Measurements from ENCODE around the gene TAOK1. TPM values are rescaled to one million over a fixed set of nuclear protein-coding genes. Genes with fewer than 3 reads are reported as not detected.

The TAOK1 gene
- total RNA-seq, 1 experiment from 2014 or later: 87.1 TPM

DNA sequence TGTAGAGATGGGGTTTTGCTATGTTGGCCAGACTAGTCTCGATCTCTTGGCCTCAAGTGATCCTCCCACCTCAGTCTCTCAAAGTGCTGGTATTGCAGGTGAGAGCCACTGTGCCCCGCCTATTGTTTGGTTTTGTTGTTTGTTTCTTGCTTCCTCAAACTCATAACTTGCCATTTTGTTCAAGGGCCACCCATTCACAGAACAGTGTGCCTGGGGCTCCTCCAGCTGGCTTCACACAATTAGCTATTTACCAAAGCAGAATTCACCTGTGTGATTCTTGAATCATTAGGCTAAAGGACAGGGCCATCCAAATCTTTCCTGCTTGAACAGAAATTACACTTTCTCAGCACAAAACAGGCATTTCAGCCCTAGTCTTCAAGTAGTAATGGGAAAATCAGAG, 169.5 kb downstream of the TAOK1 start:
- no peak for ATAC-seq
- ChIA-PET POLR2A (no interaction called here), CTCF (interaction anchor here (0.6 kb wide), 2 partner anchors 181 to 198 kb away, joined by 4 read pairs; no protein-coding TSS in a partner anchor)
- Mint-ChIP-seq H3K4me3 (no peak overlapping the region), H3K36me3 (no peaks in the 10 kb centered on the region), H3K9me3 (no peaks in the 10 kb centered on the region), H3K4me1 (0 out of 2 replicates have a peak, but pooled peaks cover 2% of the 10 kb centered on the region), H3K27me3 (ENCODE audit: low read depth) (peaks cover 15% of the 10 kb centered on the region), H3K27ac (no peak overlapping the region)
- no peak for TF ChIP-seq GRHL2 (CRISPR knock-in tag; IDR thresholded peaks at IDR 0.05; ENCODE audit: insufficient replicate concordance, severe bottlenecking)
- DNase-seq (ENCODE audit: low spot score): no peak

DNA sequence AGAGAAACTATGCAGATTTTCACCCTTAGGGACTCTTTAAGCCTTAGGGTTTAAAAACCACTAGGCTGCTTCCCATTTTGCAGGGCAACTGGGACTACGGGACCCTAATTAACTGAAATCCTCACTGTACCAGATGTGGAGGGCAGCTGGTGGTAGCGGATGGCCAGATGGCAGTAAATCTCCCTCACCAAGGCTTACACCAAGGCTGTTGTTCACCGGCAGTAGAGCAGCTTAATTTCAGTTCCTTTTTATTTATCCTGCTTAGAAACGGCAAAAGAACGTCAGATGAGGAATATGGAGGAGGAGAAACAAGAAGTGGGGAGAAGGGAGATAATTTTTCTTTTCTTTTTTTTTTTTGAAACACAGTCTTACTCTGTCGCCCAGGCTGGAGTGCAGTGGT, 170.2 kb downstream of the TAOK1 start:
- ChIA-PET POLR2A (interaction anchor here (0.9 kb wide), 1 partner anchor 170 kb away, joined by 4 read pairs; the partner anchor contains the start of gene TAOK1), CTCF (interaction anchor here (0.6 to 2.4 kb wide), 2 partner anchors 23 to 199 kb away, joined by 4 to 7 read pairs; no protein-coding TSS in a partner anchor)
- TF ChIP-seq OVOL2 (CRISPR knock-in tag; IDR thresholded peaks at IDR 0.05; ENCODE audit: borderline replicate concordance): no peak
- TF ChIP-seq, protein P1, sequence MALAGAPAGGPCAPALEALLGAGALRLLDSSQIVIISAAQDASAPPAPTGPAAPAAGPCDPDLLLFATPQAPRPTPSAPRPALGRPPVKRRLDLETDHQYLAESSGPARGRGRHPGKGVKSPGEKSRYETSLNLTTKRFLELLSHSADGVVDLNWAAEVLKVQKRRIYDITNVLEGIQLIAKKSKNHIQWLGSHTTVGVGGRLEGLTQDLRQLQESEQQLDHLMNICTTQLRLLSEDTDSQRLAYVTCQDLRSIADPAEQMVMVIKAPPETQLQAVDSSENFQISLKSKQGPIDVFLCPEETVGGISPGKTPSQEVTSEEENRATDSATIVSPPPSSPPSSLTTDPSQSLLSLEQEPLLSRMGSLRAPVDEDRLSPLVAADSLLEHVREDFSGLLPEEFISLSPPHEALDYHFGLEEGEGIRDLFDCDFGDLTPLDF (CRISPR knock-in tag; IDR thresholded peaks at IDR 0.05): no peak
- no peak for TF ChIP-seq ZNF423 (CRISPR knock-in tag; IDR thresholded peaks at IDR 0.05)
- TF ChIP-seq GRHL2 (CRISPR knock-in tag; IDR thresholded peaks at IDR 0.05; ENCODE audit: insufficient replicate concordance, severe bottlenecking): no peak
- no peak for TF ChIP-seq ELF4 (CRISPR knock-in tag; IDR thresholded peaks at IDR 0.05; ENCODE audit: low read depth)
- TF ChIP-seq, protein P2, sequence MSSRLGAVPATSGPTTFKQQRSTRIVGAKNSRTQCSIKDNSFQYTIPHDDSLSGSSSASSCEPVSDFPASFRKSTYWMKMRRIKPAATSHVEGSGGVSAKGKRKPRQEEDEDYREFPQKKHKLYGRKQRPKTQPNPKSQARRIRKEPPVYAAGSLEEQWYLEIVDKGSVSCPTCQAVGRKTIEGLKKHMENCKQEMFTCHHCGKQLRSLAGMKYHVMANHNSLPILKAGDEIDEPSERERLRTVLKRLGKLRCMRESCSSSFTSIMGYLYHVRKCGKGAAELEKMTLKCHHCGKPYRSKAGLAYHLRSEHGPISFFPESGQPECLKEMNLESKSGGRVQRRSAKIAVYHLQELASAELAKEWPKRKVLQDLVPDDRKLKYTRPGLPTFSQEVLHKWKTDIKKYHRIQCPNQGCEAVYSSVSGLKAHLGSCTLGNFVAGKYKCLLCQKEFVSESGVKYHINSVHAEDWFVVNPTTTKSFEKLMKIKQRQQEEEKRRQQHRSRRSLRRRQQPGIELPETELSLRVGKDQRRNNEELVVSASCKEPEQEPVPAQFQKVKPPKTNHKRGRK (CRISPR knock-in tag; IDR thresholded peaks at IDR 0.05; ENCODE audit: borderline replicate concordance): no peak
- no peak for TF ChIP-seq NR1H2 (CRISPR knock-in tag; IDR thresholded peaks at IDR 0.05)
- no peak for TF ChIP-seq FOXP1 (CRISPR knock-in tag; IDR thresholded peaks at IDR 0.05; ENCODE audit: borderline replicate concordance)
- TF ChIP-seq, protein P3, sequence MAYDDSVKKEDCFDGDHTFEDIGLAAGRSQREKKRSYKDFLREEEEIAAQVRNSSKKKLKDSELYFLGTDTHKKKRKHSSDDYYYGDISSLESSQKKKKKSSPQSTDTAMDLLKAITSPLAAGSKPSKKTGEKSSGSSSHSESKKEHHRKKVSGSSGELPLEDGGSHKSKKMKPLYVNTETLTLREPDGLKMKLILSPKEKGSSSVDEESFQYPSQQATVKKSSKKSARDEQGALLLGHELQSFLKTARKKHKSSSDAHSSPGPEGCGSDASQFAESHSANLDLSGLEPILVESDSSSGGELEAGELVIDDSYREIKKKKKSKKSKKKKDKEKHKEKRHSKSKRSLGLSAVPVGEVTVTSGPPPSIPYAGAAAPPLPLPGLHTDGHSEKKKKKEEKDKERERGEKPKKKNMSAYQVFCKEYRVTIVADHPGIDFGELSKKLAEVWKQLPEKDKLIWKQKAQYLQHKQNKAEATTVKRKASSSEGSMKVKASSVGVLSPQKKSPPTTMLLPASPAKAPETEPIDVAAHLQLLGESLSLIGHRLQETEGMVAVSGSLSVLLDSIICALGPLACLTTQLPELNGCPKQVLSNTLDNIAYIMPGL (CRISPR knock-in tag; IDR thresholded peaks at IDR 0.05): no peak
- TF ChIP-seq, protein P4, sequence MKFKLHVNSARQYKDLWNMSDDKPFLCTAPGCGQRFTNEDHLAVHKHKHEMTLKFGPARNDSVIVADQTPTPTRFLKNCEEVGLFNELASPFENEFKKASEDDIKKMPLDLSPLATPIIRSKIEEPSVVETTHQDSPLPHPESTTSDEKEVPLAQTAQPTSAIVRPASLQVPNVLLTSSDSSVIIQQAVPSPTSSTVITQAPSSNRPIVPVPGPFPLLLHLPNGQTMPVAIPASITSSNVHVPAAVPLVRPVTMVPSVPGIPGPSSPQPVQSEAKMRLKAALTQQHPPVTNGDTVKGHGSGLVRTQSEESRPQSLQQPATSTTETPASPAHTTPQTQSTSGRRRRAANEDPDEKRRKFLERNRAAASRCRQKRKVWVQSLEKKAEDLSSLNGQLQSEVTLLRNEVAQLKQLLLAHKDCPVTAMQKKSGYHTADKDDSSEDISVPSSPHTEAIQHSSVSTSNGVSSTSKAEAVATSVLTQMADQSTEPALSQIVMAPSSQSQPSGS (CRISPR knock-in tag; IDR thresholded peaks at IDR 0.05; ENCODE audit: borderline replicate concordance, low read depth): no peak
- TF ChIP-seq CREM (CRISPR knock-in tag; IDR thresholded peaks at IDR 0.05): no peak
- no peak for TF ChIP-seq FOXK1 (CRISPR knock-in tag; IDR thresholded peaks at IDR 0.05)
- TF ChIP-seq, protein P5, sequence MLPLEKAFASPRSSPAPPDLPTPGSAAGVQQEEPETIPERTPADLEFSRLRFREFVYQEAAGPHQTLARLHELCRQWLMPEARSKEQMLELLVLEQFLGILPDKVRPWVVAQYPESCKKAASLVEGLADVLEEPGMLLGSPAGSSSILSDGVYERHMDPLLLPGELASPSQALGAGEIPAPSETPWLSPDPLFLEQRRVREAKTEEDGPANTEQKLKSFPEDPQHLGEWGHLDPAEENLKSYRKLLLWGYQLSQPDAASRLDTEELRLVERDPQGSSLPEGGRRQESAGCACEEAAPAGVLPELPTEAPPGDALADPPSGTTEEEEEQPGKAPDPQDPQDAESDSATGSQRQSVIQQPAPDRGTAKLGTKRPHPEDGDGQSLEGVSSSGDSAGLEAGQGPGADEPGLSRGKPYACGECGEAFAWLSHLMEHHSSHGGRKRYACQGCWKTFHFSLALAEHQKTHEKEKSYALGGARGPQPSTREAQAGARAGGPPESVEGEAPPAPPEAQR (CRISPR knock-in tag; IDR thresholded peaks at IDR 0.05): no peak
- TF ChIP-seq SMAD4 (CRISPR knock-in tag; IDR thresholded peaks at IDR 0.05): no peak
- H3K4me1 Mint-ChIP-seq: 0 out of 2 replicates have a peak, but pooled peaks cover 2% of the 10 kb centered on the region
- H3K27me3 Mint-ChIP-seq (ENCODE audit: low read depth): peaks cover 21% of the 10 kb centered on the region
- no peaks in the 10 kb centered on the region for H3K9me3 Mint-ChIP-seq
- H3K27ac Mint-ChIP-seq: peak overlapping the region; percentile 78; the same call in 1 of the 2 replicates
- no peak for ATAC-seq
- DNase-seq (ENCODE audit: low spot score): peak; percentile 5
- H3K4me3 Mint-ChIP-seq: no peak overlapping the region
- H3K36me3 Mint-ChIP-seq: no peaks in the 10 kb centered on the region
